SJSA1 (cell line): ENCODE measurements around the gene RETREG1. TPM values are rescaled to one million over a fixed set of nuclear protein-coding genes. Genes with fewer than 3 reads are reported as not detected.
A peak's percentile ranks its signal among the peaks of the same experiment; 100 is the strongest.
"Not testable (repeated sequence)": the region's sequence is repeated elsewhere in the genome, so short reads cannot be mapped to it uniquely, and the experiment has no call there.

Source experiments
- DNase-seq, 2 experiments: peaks; one replicate each; pipeline ENCODE4 v3.0.0-alpha.2; 2015 to 2020; ENCODE audit warnings: low spot score in 2 of 2, low read depth in 1 of 2
- H3K27ac ChIP-seq: fragments of 250-450 bp; sonication (Bioruptor Pico); 2 replicates; pipeline ENCODE4 v1.5.1; 2020; ENCODE audit warnings: mild to moderate bottlenecking, moderate library complexity
- H3K27me3 ChIP-seq: fragments of 250-450 bp; sonication (Bioruptor Pico); replicated peaks from 2 replicates; pipeline ENCODE4 v1.5.1; 2020; ENCODE audit warnings: mild to moderate bottlenecking, moderate library complexity
- H3K36me3 ChIP-seq: fragments of 250-450 bp; sonication (Bioruptor Pico); 2 replicates; pipeline ENCODE4 v1.5.1; 2020; ENCODE audit warnings: mild to moderate bottlenecking
- H3K4me1 ChIP-seq: fragments of 250-450 bp; sonication (Bioruptor Pico); replicated peaks from 2 replicates; pipeline ENCODE4 v1.6.1; 2021; ENCODE audit warnings: mild to moderate bottlenecking
- H3K4me3 ChIP-seq: fragments of 250-450 bp; sonication (Bioruptor Pico); 2 replicates; pipeline ENCODE4 v1.5.1; 2020; ENCODE audit warnings: mild to moderate bottlenecking
- H3K9me3 ChIP-seq: fragments of 250-450 bp; sonication (Bioruptor Pico); replicated peaks from 2 replicates; pipeline ENCODE4 v1.5.1; 2020; ENCODE audit warnings: mild to moderate bottlenecking
- total RNA-seq: library from RNA; depleted of rRNA; stranded (reverse); fragments of >200 nt; shearing (Covaris generic); gene quantifications from 2 replicates; pipeline ENCODE4 v1.2.3, GENCODE V29; 2014

Gene RETREG1
- total RNA-seq, 1 experiment from 2014 or later = 0.26 TPM

DNA sequence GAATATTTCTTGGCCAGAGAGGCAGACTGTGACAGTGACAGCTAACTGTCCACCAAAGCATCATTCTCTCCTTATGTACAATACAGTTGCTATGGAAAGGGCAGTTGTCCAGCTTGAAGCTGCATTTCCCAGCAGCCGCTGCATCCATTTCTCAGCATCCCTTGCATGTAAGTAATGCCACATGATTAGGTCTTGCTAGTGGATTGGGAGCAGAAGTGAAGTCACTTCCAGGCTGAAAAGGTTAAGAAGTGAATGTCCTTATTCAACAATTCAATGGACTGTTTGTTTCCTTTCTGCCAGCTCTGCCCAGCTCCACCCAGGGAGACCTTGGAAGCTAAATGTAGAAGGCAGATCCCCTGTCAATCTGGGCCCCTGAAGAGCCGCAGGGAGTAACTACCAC lies 26.1 kb upstream of the RETREG1 start:
- H3K27me3 ChIP-seq = peaks cover 11% of the 10 kb centered on the region
- 0 out of 2 replicates have a peak, but pooled peaks cover 7% of the 10 kb centered on the region for H3K9me3 ChIP-seq
- H3K4me1 ChIP-seq = no peaks in the 10 kb centered on the region
- no peaks in the 10 kb centered on the region for H3K36me3 ChIP-seq
- no peak for DNase-seq
- no peak overlapping the region for H3K27ac ChIP-seq
- no peak overlapping the region for H3K4me3 ChIP-seq

DNA sequence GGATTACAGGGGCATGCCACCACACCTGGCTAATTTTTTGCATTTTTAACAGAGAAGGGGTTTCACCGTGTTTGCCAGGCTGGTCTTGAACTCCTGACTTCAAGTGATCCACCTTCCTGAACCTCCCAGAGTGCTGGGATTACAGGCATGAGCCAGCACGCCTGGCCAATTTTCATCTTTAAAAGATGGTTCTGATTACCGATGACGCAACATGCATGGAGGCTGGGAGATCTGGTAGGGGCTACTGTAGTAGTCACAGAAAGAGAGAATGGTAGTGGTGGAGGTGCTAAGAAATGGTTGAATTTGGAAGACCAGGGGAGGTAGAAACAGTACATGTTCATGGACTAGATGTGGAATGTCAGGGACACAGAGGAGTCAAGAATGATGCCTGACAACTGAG lies 22.4 kb upstream of the RETREG1 start:
- H3K27me3 ChIP-seq = peaks cover 8% of the 10 kb centered on the region
- H3K9me3 ChIP-seq = 0 out of 2 replicates have a peak, but pooled peaks cover 3% of the 10 kb centered on the region
- no peak for DNase-seq
- no peak overlapping the region for H3K27ac ChIP-seq
- no peaks in the 10 kb centered on the region for H3K4me1 ChIP-seq
- no peaks in the 10 kb centered on the region for H3K36me3 ChIP-seq
- no peak overlapping the region for H3K4me3 ChIP-seq

DNA sequence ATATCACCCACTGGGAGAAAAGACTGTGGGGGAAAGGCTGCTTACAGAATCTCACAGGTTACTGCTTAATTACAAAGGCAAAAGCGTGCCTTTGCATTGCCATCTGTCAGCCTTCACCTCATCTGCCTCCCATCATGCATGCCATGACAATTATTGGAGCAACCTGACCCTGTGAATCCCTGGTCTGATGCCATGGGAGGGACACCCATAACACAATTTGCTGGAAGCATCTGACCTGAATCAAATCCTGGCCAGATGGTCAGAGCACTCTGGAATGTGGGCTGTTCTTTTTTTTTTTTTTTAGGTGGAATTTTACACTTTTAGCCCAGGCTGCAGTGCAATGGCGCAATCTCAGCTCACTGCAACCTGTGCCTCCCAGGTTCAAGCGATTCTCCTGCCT lies 11.6 kb upstream of the RETREG1 start:
- peak in 1 of 2 experiments; percentile 29 for DNase-seq
- H3K4me1 ChIP-seq = no peaks in the 10 kb centered on the region
- H3K27ac ChIP-seq = no peak overlapping the region
- H3K36me3 ChIP-seq = no peaks in the 10 kb centered on the region
- peaks cover 24% of the 10 kb centered on the region for H3K27me3 ChIP-seq
- no peak overlapping the region for H3K4me3 ChIP-seq
- no peaks in the 10 kb centered on the region for H3K9me3 ChIP-seq

- peaks cover 27% of the 10 kb centered on the region for H3K27me3 ChIP-seq
- H3K9me3 ChIP-seq = no peaks in the 10 kb centered on the region
- no peak overlapping the region for H3K4me3 ChIP-seq
- no peak overlapping the region for H3K27ac ChIP-seq
- DNase-seq = no peak
- H3K4me1 ChIP-seq = no peaks in the 10 kb centered on the region
- H3K36me3 ChIP-seq = no peaks in the 10 kb centered on the region
Observed at GRCh38 chr5:16626696-16627264, 10.0 kb upstream of the RETREG1 start.

GRCh38 chr5:16625096-16625495 lies 8.3 kb upstream of the RETREG1 start:
- Histone ChIP-seq H3K4me3 (no peak overlapping the region), H3K27me3 (peaks cover 29% of the 10 kb centered on the region), H3K4me1 (no peaks in the 10 kb centered on the region), H3K27ac (no peak overlapping the region), H3K9me3 (no peaks in the 10 kb centered on the region), H3K36me3 (no peaks in the 10 kb centered on the region)
- DNase-seq = peak in 1 of 2 experiments; percentile 28

GRCh38 chr5:16619136-16619535 lies 2.3 kb upstream of the RETREG1 start:
- H3K4me1 ChIP-seq = peaks cover 13% of the 10 kb centered on the region
- H3K27me3 ChIP-seq = peaks cover 57% of the 10 kb centered on the region
- H3K27ac ChIP-seq = no peak overlapping the region
- no peaks in the 10 kb centered on the region for H3K9me3 ChIP-seq
- DNase-seq = no peak
- H3K4me3 ChIP-seq = no peak overlapping the region
- H3K36me3 ChIP-seq = no peaks in the 10 kb centered on the region

DNA sequence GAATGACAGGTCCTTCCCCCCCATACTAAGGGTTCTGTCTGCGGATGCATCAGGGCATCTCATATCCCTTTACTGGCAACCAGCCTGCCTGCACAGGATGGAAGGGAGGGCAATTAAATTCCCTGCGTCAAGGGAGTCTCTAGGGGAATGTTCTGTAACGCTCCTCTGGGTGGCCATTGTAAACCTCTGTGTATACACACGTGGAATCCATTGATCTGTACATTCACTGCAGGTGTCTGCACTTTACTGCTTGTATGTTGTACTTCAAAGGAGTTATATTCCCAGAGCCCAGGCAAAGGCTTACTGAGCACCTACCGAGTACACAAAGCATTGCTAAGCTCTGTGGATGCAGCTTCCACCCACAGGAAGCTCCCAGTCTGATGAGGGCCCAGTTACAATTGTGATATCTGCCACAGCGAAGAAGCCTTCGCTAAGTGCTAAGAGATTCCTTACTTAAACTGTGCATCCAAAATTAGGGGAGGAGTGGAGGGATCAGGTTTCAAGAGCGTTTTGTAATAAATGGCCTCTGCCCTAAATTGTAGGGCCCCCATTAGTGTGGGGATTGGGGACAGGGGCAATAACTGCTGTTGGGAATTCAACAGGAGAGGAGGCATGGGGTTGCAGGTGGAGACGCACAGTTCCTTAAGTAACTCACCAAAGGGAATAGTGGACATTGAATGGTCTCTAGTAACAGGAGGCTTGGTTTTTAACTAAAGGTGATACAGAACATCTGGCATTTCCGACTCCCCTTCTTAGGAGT lies 1.5 kb upstream of the RETREG1 start:
- H3K4me3 ChIP-seq = no peak overlapping the region
- H3K4me1 ChIP-seq = peaks cover 13% of the 10 kb centered on the region
- DNase-seq = no peak
- H3K36me3 ChIP-seq = no peaks in the 10 kb centered on the region
- no peaks in the 10 kb centered on the region for H3K9me3 ChIP-seq
- H3K27me3 ChIP-seq = peaks cover 57% of the 10 kb centered on the region
- H3K27ac ChIP-seq = no peak overlapping the region

DNA sequence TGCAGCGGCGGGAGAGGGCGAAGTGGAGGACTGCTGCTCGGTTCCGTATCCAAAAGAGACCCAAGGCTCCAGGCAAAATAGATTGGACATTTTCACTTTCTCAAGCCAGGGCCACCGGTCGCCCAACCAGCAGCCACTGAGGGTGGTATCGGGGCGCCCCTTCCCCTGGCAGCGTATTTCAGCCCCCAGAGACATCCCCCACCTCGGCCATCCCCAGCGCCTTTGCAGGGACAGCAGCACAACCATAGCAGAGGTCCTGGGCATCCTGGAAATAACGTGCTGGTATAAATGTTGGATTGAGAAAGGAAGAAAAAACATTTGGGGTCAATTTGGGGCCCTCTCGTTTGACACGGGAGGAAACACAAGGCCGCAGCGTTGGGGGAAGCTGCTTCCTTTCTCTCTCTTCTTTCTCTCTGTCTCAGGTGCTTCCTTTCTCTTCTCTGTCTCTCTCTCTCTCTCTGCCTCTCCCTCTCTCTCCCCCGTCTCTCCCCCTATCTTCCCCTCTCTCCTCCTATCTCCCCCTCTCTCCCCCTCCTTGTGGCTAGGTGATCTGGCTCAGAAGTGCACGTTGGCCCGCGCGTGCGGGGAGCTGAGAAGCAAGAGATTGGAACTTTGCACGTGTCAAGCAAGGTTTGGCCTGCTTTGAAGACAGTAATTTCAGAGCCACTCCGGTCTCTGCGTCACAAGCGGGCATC lies 624 bp upstream of the RETREG1 start:
- Histone ChIP-seq H3K4me3 (peak overlapping the region; percentile 44), H3K27ac (no peak overlapping the region), H3K4me1 (peaks cover 13% of the 10 kb centered on the region), H3K9me3 (no peaks in the 10 kb centered on the region), H3K36me3 (no peaks in the 10 kb centered on the region), H3K27me3 (peaks cover 54% of the 10 kb centered on the region)
- DNase-seq = no peak

GRCh38 chr5:16615741-16616535 lies 859 bp downstream of the RETREG1 start:
- Histone ChIP-seq H3K9me3 (no peaks in the 10 kb centered on the region), H3K27ac (no peak overlapping the region), H3K36me3 (no peaks in the 10 kb centered on the region), H3K4me3 (peak overlapping the region; percentile 44), H3K27me3 (peaks cover 56% of the 10 kb centered on the region), H3K4me1 (peaks cover 13% of the 10 kb centered on the region)
- DNase-seq = no peak

DNA sequence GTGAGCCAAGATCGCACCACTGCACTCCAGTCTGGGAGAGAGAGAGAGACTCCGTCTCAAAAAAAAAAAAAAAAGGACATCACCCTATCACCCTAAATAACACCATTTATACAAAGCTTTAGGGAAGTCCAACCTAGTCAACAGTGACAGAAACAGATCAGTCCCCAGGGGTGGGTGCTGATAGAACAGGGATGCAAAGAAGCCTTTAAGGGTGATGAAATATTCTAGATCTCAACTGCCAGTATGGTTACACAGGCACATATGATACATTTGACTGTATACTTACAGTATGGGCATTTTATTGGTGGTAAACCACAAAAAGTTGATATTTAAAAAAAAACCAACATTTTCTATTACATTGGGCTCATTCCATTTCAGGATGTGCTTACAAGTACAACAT lies 4.8 kb downstream of the RETREG1 start:
- Histone ChIP-seq H3K4me3 (no peak overlapping the region), H3K27ac (no peak overlapping the region), H3K9me3 (no peaks in the 10 kb centered on the region), H3K27me3 (peaks cover 30% of the 10 kb centered on the region), H3K36me3 (no peaks in the 10 kb centered on the region), H3K4me1 (peaks cover 10% of the 10 kb centered on the region)
- no peak for DNase-seq

GRCh38 chr5:16610896-16611295 lies 5.9 kb downstream of the RETREG1 start:
- not testable (repeated sequence) for H3K4me3 ChIP-seq, H3K9me3 ChIP-seq, H3K27ac ChIP-seq, H3K36me3 ChIP-seq, H3K4me1 ChIP-seq, DNase-seq
- peaks cover 19% of the 10 kb centered on the region for H3K27me3 ChIP-seq

DNA sequence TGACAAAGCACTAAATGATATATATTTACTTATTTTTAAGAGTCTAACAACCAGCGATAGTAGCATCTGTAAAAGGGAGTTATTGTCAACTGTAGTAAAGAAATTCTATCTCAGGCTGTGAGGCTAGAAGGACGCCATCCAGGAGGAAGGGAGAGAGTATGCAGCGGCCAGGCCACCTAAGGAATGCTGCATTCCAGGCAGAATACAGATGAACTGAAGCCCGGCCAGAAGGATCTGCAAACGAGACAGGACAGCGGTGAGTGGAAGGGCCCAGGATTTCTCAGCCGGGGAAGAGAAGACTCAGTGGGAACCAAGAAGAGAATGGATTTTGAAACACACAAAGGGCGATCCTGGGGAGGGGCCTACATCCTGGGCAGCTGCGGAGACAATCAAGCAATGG lies 7.4 kb downstream of the RETREG1 start:
- no peaks in the 10 kb centered on the region for H3K9me3 ChIP-seq
- H3K27me3 ChIP-seq = peaks cover 8% of the 10 kb centered on the region
- no peaks in the 10 kb centered on the region for H3K36me3 ChIP-seq
- H3K27ac ChIP-seq = no peak overlapping the region
- DNase-seq = no peak
- no peak overlapping the region for H3K4me3 ChIP-seq
- no peaks in the 10 kb centered on the region for H3K4me1 ChIP-seq

DNA sequence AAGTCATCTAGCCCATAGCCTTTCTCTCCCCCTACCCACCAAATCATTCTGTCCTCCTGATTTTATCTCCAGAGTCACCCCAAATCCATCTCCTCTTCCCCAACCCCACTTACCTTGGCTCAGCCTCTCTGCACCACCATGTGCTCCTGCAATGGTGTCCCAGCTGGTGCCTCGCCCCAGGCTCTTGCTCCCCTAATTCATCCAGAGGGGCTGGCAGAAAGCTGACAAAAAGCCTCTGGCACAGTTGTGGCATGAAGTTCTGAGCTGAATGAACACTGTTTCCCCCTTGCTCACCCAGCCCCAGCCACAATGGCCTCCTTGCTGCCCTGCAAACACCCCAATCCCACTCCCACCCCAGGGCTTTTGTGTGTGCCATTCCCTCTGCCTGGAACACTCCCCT lies 10.2 kb downstream of the RETREG1 start:
- DNase-seq = no peak
- Histone ChIP-seq H3K4me3 (no peak overlapping the region), H3K27me3 (peaks cover 22% of the 10 kb centered on the region; the same call in 1 of the 2 replicates), H3K36me3 (no peaks in the 10 kb centered on the region), H3K9me3 (no peaks in the 10 kb centered on the region), H3K27ac (no peak overlapping the region), H3K4me1 (no peaks in the 10 kb centered on the region)
